SK-N-MC (cell line): ENCODE data around the gene TMIE.

Experiments used
- EZH2 ChIP-seq: fragments of 200-600 bp; sonication (generic); IDR thresholded peaks from one replicate; pipeline ENCODE4 v1.6.1; 2017; ENCODE audit warnings: antibody characterized with exemption
- FOXP2 ChIP-seq: optimal IDR thresholded peaks from 2 replicates; pipeline ENCODE3; 2011; ENCODE audit warnings: mild to moderate bottlenecking, moderate library complexity; ENCODE audit not compliant: insufficient read depth; ENCODE audit errors: extremely low read length, control extremely low read depth
- POLR2AphosphoS5 ChIP-seq: IDR thresholded peaks from 2 replicates; pipeline ENCODE4 v1.6.1; 2012; ENCODE audit warnings: mild to moderate bottlenecking, low read depth, low read length, borderline replicate concordance

DNA sequence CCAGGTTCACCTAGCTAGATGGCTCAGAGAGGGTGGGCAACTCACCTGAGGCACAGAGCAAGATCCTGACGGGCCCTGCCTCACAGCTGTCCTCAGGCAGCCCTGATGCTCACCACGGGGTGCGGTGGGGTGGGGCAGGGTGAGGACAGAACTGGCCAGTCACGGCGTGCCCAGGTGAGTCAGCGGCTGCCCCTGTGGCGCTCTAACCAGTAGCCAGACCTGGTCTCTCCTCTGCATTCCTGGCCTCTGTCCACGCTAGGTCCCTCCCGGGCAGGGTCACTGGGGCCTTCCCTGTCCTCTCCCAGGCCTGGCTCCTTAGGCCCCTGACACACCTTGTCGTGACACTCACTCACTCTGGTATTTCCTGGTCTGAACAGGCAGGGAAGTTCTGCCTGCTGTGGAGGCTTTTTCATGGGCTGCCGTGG lies 8.6 kb upstream of the TMIE start:
- TF ChIP-seq POLR2AphosphoS5 (no peak), EZH2 (no peak), FOXP2 (no peak)
